Posterior vena cava (tissue), 2 donors: ENCODE results near the gene SLC43A1. TPM values are rescaled to one million over a fixed set of nuclear protein-coding genes. Genes with fewer than 3 reads are reported as not detected.

Experiments
- DNase-seq: peaks from one replicate; pipeline ENCODE4 v3.0.0-alpha.2; 2020; ENCODE audit warnings: low spot score
- intact Hi-C, 2 donors: fragments of 100-400 bp; cut with DNase I; formaldehyde crosslinking; loops; one replicate each; pipeline versions ENCODE4 v1.14.1 to v1.14.2; 2022 to 2023
- total RNA-seq, 2 donors: library from RNA; stranded (reverse); fragmentation: NEBNext Ultra II Directional; extraction: Animal tissue kit (Norgen Biotek cat#: 25700); gene quantifications; one replicate each; pipeline ENCODE4 v1.2.1, GENCODE V29; 2021
- donor health status: DM: yes; HTN: yes; CAD: no.
- donor health status: DM: yes; HTN: yes; CAD: no.

Gene SLC43A1
- total RNA-seq, 2 donors from 2014 or later = 8.1 to 11.5 TPM

GRCh38 chr11:57483562-57483918, 32.0 kb downstream of the SLC43A1 start:
- DNase-seq = no peak
- intact Hi-C loops = loop anchor here in 1 of 2 donors (5.0 kb wide), 1 partner anchor 136 kb away; no protein-coding TSS in a partner anchor

DNA sequence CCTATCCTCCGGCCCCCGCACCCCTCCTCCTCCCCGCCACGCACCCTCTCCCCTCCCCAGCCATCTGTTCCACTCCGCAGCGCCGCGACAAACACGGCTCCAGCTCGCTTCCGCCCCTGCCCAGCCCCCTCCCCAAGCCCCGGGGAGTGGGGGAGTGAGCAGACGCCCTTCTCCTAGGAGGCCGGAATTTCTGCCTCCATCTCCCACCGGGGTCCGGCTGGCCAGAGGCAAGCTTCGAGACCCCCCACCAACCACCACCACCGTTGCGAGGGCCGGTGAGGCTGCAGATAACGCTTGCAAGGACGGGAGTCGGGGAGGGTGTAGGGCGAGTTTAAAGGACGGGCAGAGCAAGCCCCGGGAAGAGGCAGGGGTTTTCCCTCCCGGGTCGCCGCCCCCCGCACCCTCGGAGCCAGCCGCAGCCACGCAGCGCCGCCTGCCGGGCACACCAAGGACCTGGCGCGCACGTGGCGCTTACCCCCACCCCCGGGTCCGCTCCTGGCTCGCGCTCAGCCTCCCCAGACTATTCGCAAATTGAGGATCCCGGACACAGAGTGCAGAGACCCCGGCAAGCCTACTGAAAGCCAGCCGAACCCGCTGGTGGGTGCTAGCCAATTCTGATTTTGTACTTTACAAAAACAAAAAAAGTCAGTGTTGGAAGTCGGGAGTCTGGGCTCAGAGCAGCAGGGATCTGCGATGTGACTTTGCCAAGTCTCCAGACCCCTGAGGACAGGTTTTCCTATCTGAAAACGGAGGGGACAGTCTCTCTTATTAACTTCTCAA, 32.5 kb downstream of the SLC43A1 start:
- DNase-seq = no peak
- intact Hi-C loops = loop anchor here in 1 of 2 donors (5.0 kb wide), 1 partner anchor 136 kb away; no protein-coding TSS in a partner anchor

DNA sequence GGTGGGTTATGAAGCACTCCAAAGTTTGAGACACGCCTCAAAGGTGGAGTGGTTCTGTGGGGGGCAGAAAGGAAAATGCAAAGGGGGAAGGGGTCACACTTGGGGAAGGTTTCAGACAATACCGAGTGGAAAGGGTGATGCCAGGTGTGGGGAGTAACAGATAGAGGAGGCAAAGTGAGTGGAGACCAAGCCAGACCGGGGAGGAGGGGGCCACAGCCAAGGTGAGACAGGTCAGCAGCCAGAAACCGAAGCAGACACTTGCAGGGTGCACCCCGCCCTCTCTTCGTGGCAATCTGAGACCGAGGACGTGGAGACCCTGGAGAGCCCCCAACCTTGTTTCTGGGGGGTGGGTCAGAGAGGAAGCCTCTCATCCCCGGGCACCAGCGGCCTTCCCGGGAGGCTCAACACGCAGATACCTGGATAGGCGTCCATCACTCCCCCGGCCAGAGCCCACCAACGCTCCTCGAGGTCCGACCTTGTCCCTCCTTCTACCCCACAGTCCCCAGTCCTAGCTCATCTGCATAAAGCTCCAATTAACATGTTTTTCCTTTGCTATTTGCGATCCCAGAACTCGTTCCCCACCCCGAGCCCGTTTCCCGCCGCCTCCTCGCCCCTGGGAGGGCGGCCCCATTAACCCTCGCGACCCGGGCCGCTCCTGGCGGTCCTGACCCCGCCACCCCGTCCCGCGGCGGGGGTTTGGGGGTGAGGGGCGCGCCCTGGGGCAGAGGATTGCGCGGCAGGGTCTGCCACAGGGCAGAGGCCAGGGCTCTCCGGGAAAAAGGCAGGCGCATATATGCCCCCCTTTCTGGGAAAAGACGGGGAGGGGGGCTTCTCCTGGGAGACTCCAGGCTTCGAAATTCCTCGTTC, 33.4 kb downstream of the SLC43A1 start:
- intact Hi-C loops = loop anchor here in 1 of 2 donors (5.0 kb wide), 1 partner anchor 135 kb away; no protein-coding TSS in a partner anchor
- DNase-seq = no peak

DNA sequence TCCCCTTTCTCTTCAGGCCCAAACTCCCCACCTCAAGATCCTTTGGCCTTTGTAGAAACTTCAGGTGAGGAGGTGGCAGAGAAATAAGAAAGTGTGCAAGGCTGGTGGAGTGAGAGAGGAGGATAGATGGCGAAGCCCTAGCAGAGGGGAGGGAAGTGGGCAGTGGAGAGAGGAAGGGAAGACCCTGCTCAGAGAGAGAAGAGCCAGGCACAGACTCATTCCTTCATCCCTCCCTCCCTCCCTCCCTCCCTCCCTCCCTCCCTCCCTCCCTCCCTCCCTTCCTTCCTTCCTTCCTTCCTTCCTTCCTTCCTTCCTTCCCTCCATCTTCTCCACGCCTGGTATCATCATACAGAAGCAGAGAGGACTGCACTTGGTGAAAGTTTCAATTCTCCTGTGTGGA, 34.2 kb downstream of the SLC43A1 start:
- intact Hi-C loops = loop anchor here in 1 of 2 donors (5.0 kb wide), 1 partner anchor 134 kb away; no protein-coding TSS in a partner anchor

DNA sequence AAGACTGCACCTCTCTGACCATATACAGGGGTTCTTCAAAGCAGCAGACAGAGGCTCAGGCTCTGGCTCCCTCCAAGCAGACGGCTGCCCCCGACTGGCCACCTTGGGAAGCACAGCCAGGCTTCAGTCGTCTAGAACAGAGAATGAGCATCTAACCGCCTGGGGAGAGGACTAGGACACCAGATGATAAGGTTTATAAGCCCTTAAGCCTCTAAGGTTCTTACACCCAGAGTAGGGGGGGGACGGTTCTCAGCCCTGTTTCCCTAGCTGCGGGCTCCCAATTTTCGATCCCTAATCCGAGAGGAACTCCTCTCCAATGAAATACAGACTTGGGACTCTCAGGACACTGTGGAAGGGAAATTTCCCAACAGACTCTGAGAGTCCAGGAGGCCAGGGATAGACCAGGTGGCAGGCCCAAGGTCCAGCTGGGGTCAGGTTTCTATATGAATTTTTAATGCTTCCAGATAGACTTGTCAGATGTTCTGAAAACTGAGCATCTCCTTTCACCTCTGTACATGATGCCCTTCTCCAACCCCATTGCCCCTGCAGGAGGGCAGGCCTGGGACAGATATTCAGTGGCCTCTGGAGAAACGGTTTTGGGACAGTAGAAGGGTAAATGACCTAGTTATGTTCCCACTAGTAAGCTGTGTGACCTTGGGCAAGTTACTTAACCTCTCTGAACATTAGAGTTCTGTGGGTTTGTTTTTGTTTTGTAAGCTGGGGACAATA, 34.9 kb downstream of the SLC43A1 start:
- intact Hi-C loops = loop anchor here in 1 of 2 donors (5.0 kb wide), 1 partner anchor 133 kb away; no protein-coding TSS in a partner anchor
- peak; percentile 91 for DNase-seq

More for the DNA sequence above, 34.2 kb downstream of the SLC43A1 start:
- no peak for DNase-seq

DNA sequence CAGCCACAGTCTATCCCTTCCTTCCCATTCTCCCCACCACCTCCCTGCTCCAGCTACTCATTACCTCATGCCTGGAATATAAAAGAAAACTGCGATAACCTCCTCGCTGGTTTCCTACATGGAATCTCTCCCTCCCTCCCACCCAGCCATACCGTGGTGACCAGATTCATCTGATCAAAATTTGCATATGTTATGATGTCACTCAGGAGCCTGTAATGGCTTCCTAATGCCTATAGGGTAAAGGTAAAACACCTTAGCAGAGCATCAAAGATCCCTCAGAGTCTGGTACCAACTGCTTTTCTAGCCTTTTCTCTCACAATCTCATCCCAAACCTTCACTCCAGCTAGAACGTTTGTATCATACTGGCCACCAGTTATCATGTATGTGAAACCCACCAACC, 35.6 kb downstream of the SLC43A1 start:
- no peak for DNase-seq
- intact Hi-C loops = loop anchor here in 1 of 2 donors (5.0 kb wide), 1 partner anchor 133 kb away; no protein-coding TSS in a partner anchor

DNA sequence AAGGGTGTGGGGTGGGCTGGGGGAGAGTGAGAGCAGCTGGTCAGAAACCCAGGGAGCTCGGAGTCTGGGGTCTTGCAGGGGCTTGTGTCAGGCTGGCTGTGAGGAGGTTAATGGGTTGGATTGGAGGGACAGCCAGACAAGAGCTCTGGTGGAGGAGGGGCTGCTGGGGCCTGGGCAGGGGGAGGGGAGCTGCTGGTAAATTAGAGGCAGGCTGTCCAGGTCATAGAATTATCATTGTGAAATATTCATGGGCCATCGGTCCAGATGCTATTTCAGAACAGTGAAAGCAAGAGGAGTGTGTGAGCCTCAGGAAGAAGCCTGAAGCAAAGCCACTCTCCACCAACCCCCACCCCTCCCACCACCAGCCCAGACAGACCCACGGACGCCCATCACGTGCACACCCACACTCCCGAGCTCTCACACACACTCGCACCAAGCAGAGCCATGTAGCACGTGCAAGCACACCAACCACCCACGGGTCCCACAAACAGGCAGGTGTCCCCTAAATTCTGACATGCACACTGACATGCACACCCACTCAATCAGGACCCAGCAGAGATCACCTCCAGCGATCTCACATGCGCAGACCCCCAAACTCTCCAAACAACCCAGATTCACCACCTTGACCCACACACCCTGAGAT, 36.4 kb downstream of the SLC43A1 start:
- DNase-seq = no peak
- intact Hi-C loops = no loop called here

DNA sequence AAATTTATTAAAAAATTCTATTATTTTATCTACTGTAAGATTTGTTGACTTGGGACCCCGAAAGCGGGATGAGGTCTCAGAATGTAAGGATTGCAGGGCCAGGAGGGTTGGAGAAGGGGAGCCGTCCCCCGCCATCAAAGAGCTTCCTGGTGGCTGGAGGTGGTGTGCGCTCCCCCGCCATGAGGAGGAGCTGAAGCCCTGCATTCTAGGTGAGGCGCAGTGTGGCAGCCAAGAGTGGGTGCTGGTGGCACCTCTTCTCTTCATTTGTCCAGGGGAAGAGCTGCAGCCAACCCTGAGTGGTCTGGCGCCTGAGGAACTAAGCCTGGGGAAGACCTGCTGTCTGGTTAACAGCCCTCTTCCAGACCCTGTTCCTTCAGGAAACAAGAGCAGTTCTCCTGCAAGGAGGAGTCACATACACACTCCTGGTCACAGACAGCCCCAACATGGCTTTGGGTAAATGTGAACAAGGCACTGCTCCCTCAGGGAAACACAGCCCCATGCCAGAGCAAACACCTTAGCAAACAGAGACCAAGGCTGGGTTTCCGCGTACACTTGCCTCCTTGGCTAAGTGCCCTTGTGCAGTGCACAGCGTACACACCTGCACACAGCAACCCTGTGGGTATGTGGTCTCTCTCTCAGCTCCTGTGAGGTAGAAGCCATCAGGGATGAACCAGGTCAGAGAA, 37.9 kb downstream of the SLC43A1 start:
- intact Hi-C loops = no loop called here
- DNase-seq = no peak

- intact Hi-C loops = no loop called here
- DNase-seq = no peak
Measured at GRCh38 chr11:57476757-57477506, 38.6 kb downstream of the SLC43A1 start.

DNA sequence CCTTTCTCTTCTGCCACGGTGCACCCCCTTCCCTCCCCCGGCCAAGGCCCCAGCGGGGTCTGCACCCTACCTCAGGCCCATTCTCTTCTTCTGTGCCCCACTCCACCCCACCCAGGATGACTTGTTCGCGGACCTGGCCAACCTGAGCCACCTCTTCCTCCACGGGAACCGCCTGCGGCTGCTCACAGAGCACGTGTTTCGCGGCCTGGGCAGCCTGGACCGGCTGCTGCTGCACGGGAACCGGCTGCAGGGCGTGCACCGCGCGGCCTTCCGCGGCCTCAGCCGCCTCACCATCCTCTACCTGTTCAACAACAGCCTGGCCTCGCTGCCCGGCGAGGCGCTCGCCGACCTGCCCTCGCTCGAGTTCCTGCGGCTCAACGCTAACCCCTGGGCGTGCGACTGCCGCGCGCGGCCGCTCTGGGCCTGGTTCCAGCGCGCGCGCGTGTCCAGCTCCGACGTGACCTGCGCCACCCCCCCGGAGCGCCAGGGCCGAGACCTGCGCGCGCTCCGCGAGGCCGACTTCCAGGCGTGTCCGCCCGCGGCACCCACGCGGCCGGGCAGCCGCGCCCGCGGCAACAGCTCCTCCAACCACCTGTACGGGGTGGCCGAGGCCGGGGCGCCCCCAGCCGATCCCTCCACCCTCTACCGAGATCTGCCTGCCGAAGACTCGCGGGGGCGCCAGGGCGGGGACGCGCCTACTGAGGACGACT, 39.3 kb downstream of the SLC43A1 start:
- intact Hi-C loops = no loop called here

GRCh38 chr11:57475671-57476046, 39.8 kb downstream of the SLC43A1 start:
- DNase-seq = no peak
- intact Hi-C loops = no loop called here

More for the DNA sequence above, 39.3 kb downstream of the SLC43A1 start:
- no peak for DNase-seq

- intact Hi-C loops = no loop called here
- DNase-seq = no peak
Measured at GRCh38 chr11:57475191-57475590, 40.3 kb downstream of the SLC43A1 start.

DNA sequence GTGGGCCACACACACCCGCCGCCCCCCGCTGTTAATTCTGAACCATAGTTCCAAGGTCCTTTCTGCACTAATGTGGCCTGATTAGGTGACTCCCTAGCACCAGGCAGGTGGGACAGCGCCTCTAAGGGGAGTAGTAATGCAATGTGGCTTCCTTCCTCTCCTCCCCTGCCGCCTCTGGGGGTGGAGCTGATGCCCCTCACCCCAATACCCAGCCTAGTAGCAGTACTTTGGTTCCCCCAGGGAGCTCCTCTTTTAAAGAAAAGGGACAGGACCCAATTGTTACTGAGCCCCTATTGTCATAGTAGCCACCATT, 40.7 kb downstream of the SLC43A1 start:
- DNase-seq = no peak
- intact Hi-C loops = no loop called here

GRCh38 chr11:57474017-57474802, 41.3 kb downstream of the SLC43A1 start:
- intact Hi-C loops = no loop called here
- no peak for DNase-seq

- no peak for DNase-seq
- intact Hi-C loops = no loop called here
Measured at GRCh38 chr11:57473285-57473841, 42.1 kb downstream of the SLC43A1 start.

DNA sequence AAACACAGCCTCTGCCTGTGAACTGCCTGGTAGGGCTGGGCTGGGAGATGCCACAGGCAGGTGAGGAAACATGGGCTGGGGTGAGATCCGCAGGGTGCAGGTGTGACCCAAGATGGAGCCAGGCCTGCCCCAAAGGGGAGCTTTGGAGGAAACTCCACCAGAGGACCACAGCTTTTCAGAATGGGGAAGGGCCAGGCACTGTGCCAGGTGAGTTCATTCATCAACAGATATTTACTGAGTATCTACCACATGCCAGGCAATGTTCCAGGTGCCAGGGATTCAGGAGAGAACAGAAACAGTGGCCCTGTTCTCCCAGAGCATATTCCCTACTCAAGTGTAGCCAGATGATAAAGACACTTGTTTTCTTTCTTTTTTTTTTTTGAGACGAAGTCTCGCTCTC, 44.0 kb downstream of the SLC43A1 start:
- intact Hi-C loops = no loop called here
- no peak for DNase-seq
